GM19043 (cell line): ENCODE measurements around the gene PTPN21.
A peak's percentile ranks its signal among the peaks of the same experiment; 100 is the strongest.
"Not testable (repeated sequence)": the region's sequence is repeated elsewhere in the genome, so short reads cannot be mapped to it uniquely, and the experiment has no call there.

Experiments
- ATAC-seq: cut with Tn5 transposase; IDR thresholded peaks from one replicate; pipeline ENCODE4 v1.9.1; 2021; ENCODE audit warnings: low read depth; ENCODE audit not compliant: unreplicated experiment

The PTPN21 gene

DNA sequence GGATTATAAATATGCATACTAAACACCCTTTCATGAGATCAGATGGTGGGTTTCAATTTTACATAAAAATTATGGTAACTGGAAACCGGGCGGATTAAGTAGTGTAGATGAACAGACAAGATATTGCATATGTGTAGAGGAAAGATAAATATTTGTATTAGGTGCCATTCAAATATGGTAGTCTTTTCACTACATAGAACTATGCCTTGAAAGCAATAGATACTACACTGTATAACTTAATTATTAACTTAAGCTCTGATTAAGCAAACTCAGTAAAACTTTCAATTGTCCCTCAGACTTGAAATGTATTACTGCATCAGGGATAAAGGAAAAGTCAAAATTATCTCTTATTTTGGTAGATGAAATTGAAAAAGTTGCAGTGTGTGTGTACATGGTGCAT lies 1.9 kb downstream of the PTPN21 start:
- ATAC-seq = no peak

DNA sequence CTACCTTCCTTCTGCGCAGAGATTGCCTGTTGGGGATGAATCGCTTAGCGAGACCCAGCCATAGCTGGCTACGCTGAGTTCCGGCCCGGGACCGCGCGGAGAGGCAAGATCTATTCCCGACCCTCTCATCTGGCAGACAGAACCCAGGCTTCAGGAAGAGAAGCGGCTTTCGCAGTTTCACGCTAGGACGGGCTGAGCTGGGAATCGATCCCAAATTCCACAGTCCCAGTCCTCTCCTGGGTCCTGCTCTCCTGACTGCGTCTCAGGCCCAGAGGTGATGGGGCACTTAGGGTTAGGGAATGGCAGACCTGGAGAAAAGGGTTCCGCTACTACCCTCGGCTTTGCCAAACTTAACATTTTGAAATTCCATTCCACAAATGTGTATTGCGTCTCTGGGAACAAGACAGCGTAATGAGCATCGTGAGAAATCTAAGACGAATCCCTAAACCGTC lies 2.8 kb downstream of the PTPN21 start:
- ATAC-seq = no peak

DNA sequence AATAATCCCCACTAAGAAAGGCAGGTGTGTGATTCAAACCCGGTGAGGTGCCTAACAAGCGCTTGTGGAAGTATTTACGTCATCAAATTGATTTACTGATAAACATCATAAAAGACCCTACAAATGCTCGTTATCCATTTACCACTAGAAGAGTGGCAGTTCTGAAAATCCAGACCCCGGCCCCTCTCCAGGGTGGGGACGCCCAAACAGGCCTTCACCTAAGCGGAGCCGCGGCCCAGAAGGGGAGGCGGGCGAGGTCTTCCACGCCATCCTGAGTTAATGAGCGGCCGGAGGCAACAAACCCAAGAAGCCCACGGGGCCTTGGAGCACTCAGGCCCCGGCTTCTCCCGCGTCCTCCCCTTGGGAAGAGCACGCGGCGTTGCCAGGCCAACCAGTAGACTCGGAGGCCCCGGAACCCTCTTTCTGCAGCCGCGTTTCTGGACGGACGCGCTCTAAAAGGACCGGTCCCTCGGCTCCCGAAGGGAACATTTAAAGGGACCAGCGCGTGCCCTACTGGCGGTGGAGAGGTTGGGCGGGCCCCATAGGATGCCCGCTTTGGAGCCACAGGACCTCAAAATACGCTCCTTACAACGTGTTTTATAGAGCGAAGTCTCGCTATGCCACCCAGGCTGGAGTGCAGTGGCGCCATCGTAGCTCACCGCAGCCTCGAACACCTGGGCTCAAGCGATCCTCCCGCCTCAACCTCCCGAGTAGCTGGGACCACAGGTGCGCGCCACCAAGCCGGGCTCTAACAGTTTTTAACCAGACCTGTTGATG lies 3.5 kb downstream of the PTPN21 start:
- peak; percentile 51 for ATAC-seq

DNA sequence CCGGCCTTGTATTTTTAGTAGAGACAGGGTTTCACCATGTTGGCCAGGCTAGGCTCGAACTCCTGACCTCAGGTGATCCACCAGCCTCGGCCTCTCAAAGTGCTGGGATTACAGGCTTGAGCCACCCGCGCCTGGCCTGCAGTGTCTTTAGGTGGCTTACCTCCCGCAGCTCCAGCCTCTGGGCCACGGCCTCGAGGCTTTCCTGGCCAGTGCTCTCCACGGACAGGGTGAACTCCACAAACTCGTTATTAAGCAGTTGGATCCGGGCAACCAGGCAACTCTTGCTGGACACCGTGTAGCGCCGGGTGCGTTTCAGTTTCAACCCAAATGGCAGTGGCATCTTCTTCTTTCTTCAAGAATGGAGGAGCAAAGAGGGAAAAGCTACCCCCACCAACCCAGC lies 4.7 kb downstream of the PTPN21 start:
- ATAC-seq = no peak

DNA sequence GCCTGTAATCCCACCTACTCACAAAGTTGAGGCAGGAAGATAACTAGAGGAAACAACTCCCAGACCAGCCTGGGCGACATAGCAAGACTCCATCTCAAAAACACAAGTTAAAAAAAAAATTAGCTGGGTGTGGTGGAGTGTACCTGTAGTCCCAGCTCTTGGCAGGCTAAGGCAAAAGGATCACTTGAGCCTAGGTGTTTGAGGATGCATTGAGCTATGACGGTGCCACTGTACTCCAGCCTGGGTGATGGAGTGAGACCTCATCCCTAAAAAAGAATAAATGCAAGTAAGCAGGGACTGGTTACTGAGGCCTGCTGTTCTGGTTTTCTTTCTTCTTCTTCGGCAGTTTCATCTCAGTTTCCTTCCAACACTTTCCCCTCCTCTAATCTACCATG lies 7.4 kb downstream of the PTPN21 start:
- no peak for ATAC-seq

DNA sequence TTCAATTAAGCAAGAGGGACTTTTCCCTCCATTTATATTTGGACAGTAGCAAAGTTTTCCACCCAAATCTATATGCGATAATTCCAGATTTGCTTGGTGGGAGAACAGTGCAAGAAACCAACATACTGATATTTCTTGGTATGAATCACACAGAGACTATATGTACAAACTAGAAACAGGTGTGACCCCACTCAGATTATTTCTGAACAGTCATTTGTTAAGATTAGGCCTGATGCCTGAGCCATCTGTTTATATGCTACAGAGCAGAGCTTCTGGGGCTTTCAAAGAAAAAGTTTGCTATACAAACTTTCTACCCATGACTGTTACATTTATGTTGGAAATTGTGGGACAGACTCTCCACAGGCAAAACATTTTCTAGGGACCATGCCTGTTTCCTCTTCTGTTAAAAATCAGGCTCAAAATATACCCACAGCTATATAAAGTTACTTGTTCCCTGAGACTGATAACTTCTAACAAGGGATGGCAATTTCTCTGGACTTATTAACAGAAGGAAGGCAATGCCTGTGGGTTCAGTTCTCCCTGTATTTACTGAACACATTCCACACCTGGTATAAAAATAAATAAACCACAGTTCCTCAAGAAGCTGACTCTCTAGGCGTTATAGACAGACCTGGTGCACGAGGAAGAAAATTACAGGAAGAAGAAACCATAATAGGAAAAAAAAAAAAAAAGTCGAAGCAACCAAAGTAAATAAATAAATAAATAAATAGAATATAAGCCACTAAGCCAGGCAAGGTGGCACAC lies 8.0 kb downstream of the PTPN21 start:
- no peak for ATAC-seq

DNA sequence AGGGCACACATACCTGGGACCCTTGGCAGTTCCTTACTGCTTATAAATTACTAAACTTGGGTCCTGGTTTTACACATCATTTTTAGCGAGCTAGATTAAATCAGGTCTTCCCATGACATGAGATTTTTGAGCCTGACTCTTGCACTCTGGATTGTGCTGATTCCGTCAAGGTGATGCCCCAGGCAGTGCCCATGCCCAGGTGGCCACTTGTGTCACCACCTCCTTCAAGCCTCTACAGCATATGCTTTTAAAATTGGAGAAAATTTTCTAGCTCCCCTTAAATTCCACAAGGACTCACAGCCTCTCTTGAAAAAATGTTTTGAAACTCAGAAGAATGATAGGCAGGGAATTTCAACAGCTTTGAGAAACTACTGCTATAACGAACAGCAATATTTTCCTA lies 9.6 kb downstream of the PTPN21 start:
- no peak for ATAC-seq

DNA sequence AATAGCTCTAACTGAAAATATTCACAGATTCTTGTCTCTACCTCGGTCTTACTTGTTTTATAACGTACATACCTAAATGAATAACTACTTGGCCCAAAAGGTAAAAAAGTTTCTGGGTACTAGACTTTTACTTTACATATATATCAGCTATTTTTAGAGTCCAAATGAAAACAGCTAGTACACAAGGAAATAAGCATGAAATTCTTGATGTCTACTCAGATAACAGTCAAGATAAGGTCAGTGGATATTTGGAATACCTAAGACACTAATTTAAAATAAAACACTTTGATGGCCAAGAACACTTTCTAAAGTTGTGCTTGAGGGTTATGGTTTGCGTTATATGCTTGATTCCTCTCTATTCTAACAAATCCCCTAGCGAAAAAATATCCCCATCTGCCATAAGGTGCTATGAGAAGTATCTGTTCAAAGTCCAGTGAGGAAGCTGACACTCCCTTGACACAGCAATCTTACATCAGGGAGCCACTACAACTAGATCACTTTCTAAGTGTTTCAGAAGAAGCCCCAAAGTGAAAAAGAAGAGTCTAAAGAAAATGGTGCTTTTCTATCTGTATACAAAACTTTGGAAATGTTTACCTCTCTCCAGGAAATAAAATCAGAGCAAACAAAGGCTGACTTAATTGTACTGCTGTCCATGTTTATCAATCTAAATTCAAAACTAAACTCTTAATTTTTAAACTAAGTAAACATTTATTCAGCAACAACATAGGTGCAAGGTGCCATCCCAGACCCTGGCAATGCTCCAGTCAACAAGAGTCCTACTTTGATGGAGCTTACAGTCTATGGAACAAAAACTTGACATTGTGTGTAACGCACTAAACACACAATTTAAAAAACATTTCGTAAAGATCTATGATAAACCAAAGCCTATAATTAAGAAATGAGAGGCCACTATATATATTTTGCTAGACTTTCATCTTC lies 11.7 kb downstream of the PTPN21 start:
- no peak for ATAC-seq

DNA sequence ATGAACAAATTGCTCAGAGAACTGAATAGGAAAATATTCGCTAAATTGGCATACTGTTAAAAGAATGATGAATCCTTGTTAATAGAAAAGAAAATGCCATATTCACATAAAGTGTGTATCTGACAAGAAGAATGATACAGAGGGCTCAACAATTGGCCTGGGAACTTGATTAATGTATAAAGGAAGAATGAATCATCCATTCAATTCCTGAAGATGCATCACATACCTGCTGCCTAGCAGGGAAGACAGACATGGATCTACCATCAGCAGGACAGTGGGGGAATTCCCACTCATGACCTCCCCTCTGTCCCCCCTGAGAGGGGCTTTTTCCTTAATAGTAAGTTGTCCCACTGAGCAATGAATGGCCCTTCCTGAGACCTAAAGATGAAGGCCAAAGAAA lies 13.5 kb downstream of the PTPN21 start:
- no peak for ATAC-seq

DNA sequence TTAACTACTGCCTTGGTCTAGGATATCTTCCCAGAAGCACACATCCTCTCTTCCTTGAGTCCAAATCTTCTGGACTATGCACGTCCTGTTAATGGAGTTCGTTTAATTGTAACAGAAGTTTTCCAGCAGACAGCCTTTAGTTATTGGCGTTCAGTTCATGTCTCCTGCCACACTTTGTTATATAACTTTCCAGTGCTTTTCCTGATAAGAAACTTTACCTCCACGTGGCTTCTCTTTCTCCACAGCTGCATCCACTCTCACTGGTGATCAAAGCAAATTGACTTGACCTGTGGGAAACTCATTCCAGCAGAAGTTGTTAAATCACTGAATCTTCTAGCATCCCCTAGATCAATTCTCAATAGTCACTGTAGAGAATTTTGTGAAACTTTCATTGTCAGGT lies 19.0 kb downstream of the PTPN21 start:
- no peak for ATAC-seq

DNA sequence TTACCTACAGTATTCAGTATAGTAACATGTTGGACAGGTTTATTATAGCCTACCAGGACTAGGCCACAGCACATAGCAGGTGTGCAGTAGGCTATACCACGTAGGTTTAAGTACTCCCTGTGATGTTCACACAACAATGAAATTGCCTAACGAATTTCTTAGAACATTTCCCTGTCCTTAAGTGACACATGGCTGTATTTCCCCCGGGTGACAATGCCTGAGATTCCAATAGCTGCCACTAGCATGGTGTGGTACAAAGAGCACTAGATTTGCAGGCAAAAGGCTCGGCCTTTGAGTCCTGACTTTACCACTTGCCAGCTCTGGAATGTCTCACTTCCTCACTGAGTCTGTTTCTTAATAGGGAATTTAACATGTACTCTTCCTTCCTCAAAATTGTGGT lies 19.7 kb downstream of the PTPN21 start:
- no peak for ATAC-seq

DNA sequence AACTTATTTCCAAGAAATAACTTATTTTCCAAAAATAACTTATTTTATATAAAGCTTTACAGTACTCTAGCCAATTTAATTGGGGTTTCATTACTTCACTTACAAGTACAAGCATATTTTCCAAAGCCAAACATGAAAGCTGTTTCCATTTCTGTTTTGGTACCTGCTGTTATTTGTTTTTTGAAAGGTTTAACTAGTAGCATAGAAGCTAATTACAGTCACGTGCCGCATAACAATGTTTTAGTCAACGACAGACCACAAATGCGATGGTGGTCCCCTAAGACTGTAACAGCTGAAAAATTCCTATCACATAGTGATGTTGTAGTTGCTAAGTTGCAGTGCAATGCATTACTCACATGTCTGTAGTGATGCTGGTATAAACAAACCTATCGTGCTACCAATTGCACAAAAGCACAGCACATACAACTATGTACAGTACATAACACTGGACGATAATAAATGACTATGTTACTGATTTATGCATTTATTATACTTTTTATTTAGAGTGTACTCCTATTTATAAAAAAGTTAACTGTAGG lies 21.7 kb downstream of the PTPN21 start:
- ATAC-seq = no peak

DNA sequence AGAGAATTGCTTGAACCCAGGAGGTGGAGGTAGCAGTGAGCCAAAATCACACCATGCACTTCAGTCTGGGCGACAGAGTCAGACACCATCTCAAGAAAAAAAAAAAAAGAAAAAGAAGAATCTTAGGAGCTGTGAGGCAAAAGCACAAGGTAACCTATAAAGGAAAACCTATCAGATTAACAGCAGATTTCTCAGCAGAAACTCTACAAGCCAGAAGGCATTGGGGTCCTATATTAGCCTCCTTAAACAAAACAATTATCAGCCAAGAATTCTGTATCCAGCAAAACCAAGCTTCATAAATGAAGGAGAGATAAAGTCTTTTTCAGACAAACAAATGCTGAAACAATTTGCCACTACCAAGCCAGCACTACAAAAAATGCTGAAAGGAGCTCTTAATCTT lies 24.9 kb downstream of the PTPN21 start:
- not testable (repeated sequence) for ATAC-seq

DNA sequence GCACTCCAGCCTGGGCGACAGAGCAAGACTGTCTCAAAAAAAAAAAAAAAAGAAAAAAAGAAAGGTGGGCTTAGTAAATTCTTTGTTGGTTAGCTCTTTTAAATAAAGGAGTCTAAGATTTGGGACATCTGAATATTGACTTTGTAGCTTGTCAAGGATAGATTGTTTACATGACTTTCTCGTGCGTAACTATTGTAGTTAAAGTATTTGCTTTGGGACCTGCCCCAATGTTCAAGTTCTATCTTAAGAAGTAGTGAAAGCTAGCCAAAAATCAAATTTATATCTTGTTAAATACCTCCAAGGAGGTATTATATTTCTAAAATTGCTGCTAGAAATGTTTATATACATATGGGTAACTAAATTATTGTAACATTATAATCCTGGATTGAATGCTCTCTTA lies 32.4 kb downstream of the PTPN21 start:
- no peak for ATAC-seq

DNA sequence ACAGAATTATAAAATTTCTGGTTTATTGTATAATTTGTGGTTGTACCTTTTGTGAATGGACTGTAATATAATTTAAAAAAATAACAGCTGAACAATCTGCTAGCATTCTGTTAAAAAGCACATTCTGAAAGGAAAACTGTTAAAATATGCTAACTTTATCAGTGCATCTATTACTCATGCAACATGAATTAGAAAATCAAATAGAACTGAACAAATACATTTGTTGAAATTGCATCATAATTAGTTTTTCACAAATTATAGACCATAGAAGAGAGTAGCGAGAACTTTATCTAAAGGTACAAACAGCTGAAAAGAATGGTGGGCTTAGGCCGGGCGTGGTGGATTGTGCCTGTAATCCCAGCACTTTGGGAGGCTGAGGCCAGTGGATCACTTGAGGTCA lies 33.0 kb downstream of the PTPN21 start:
- ATAC-seq = no peak

DNA sequence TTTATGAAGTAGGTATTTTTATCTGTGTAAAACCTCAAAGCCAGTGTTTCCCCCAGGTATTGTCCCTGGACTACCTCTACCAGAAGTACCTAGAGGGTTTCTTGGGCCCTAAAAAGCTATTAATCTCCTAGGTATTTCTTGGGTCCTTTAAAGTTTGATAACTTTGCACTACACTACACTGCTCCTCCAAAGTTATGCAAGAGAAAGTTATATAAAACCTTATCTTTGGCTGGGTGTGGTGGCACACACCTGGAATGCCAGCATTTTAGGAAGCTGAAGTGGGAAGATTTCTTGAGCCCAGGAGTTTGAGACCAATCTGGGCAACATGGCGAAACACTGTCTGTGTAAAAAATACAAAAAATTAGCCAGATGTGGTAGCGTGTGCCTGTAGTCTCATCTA lies 34.9 kb downstream of the PTPN21 start:
- no peak for ATAC-seq

DNA sequence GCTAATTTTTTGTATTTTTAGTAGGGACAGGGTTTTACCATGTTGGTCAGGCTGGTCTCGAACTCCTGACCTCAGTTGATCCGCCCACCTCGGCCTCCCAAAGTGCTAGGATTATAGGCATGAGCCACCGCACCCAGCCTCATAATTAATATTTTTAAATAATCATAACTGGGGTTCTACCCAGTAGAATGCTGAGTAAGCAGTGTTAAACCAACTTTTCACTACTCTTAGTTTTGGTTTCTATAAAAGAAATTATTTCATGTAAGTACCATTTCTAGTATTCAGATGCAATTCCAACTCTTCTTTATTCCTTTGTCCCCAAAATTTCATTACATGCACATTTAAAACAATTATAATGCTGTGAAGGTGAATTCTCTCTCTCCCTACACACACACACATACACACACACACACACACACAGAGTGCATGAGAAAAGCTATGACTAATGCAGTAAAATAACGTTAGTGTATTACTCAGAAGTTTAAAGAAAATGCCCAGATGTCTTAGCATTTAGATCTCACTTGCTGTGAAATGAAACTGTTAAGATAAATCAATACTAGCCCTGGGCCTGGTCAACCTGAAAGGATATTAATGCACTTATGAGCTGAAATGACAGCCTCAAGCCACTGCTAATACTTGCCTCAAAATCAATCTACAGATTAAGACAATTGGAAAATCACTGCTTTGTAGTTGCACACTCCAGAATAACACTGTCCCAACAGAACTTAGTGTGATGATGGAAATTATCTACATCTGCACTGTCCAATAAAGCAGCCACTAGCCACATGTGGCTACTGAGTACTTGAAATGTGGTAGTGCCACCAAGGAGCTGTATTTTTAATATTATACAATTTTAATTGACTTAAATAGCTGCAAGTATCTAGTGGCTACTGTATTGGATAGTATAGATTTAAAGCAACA lies 36.0 kb downstream of the PTPN21 start:
- ATAC-seq = no peak

DNA sequence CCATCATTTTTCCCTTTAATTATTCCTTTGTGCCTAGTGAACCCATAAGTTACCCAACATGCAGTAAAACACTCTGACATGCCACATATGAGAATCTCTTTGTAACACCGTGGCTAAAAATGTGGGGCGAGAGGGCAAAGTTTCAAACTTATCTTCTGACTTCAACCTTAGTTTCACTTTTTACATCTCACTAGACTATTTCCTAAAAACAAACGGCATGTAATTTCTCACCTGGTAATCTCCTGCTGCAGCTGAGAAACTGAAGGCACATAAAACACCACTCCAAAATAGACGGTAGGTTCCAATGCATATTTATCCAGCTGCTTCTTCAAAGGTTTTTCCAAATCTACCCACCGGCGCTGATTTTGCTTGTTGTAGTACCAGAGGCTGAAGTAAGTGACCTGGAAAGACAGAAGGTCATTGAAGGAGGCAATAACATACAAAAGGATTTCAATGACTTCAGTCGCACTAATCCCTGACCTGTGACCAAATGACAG lies 37.9 kb downstream of the PTPN21 start:
- ATAC-seq = no peak

DNA sequence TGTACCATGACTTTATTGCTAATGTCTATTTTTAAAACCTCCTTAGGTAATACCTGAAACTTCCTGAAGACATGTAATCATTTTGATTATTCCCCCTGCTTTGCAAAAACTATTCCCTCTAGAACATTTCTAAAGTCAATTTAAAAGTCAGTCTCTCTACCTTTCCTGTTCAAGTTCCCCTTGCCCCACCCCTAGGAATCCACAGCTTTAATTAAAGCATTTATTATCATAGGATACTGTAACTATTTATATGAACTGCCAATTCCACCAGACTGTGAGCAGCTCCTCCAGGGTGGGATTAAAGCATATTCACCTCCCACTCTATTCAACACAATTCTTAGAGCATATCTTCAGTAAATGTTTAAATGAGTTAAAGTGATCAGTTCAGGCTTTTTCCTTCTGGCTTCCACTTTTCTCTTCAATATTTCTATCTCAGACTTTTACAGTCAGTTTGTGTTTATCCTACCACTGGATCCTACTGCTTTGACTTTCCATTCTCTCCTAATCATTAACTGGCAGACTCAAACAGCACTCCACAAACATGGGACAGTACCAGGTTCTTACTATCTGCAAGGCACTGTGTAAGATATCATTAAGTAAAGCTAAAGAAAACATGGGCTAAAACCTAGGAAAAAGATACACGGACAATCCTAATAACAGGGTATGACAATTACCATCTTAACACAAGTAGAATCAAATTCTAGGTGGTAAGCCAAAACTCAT lies 39.1 kb downstream of the PTPN21 start:
- ATAC-seq = no peak
